ENCODE data around the gene ROBO4. TPM values are rescaled to one million over a fixed set of nuclear protein-coding genes. Genes with fewer than 3 reads are reported as not detected.

Gene ROBO4
- total RNA-seq (10 to 100 TPM; 51.7 to 52.1 TPM), polyA plus RNA-seq (10 to 100 TPM; 27.3 to 32.1 TPM)
- long read RNA-seq, donor 1, partial matches to known transcripts, result 21 of 24 reads
- long read RNA-seq, donor 1, other reads (novel, unspliced or antisense), result 0 of 24 reads
- long read RNA-seq, donor 2, full-length matches to known transcripts, result 4 of 4 reads
- long read RNA-seq, donor 2, partial matches to known transcripts, result 0 of 4 reads
- long read RNA-seq, donor 2, other reads (novel, unspliced or antisense), result 0 of 4 reads
- long read RNA-seq, donor 3, partial matches to known transcripts, result 5 of 6 reads
- long read RNA-seq, donor 3, other reads (novel, unspliced or antisense), result 0 of 6 reads
- long read RNA-seq, donor 4, transcript ROBO4-202 (5 exons, 686 nt), result major isoform, 5 of 11 reads
- long read RNA-seq, donor 4, partial matches to known transcripts, result 5 of 11 reads
- long read RNA-seq, donor 4, other reads (novel, unspliced or antisense), result 0 of 11 reads
- long read RNA-seq, donor 5, partial matches to known transcripts, result 10 of 14 reads
- long read RNA-seq, donor 5, other reads (novel, unspliced or antisense), result 0 of 14 reads

DNA sequence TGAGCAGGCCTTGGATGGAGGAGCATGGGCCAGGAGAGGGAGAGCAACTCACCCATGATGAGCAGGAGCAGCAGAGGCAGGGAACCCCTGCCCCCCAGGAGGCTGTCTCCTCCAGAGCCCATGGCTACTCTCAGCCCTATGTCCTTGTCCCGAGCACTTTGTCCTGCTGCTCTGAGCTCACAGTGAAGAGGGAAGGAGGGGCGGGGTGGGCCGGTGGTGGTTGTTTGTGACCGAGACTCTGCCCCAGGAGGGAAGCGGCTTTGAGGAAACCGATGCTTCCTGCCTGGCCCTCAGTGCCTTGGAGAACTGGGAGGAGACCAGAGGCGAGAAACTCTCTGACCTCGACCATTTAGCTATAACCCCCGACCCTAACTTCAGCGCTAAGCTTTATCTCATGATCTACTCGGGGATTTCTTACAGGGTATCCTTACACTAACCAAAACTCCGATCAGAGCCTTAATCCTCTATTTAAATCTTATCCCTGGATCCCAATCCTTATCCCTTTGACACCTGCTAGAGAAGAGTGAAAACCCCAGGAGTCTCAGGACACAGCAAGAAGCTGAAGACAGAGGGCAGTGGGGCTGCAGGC is at the start of gene ROBO4:
TSS of gene ROBO4 (minus strand) at position 192 of the 589 bp plus-strand sequence. CDS start at position 122, 70 bp downstream.
- ATAC-seq (ENCODE audit: insufficient read depth, low FRiP score), result no peak
- H3K27ac ChIP-seq (ENCODE audit: low read depth in 1 of 2, low read length in 1 of 2), result peak within 1 kb of the TSS; percentile 74 to 85

DNA sequence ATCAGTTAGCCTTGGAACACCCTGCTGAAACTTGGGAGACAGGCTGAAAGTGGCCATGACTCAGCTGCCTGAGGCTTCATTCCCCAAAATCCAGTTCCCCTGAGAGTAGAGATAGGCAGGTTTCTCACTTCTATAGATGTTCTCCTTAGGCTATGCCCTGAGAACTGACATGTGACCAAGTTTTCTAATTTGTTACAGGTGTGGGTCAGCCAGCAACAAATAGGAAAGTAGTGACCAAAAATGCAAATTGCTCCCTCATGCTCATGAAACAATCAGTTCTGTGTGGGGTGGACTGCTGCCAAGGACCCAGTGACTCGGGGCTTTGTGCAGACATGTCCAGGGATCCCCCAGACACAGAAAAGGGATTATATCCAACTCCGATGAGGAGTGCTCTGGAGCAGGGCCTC is 49.1 kb upstream of the ROBO4 start:
- ATAC-seq (ENCODE audit: insufficient read depth, low FRiP score) (no peak), DNase-seq (no peak)
- no peaks in the 10 kb centered on the region for H3K36me3 ChIP-seq (ENCODE audit: control insufficient read depth in 4 of 4, insufficient read depth in 4 of 4, low read length in 4 of 4)
- no peaks in the 10 kb centered on the region for H3K27me3 ChIP-seq (ENCODE audit: control insufficient read depth in 3 of 3, insufficient read depth in 3 of 3, low read length in 2 of 3)
- TF ChIP-seq, protein P1, sequence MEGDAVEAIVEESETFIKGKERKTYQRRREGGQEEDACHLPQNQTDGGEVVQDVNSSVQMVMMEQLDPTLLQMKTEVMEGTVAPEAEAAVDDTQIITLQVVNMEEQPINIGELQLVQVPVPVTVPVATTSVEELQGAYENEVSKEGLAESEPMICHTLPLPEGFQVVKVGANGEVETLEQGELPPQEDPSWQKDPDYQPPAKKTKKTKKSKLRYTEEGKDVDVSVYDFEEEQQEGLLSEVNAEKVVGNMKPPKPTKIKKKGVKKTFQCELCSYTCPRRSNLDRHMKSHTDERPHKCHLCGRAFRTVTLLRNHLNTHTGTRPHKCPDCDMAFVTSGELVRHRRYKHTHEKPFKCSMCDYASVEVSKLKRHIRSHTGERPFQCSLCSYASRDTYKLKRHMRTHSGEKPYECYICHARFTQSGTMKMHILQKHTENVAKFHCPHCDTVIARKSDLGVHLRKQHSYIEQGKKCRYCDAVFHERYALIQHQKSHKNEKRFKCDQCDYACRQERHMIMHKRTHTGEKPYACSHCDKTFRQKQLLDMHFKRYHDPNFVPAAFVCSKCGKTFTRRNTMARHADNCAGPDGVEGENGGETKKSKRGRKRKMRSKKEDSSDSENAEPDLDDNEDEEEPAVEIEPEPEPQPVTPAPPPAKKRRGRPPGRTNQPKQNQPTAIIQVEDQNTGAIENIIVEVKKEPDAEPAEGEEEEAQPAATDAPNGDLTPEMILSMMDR (IDR thresholded peaks at IDR 0.05; ENCODE audit: control extremely low read depth, extremely low read depth), result no peak
- H3K4me1 ChIP-seq (ENCODE audit: control insufficient read depth in 5 of 5, insufficient read depth in 5 of 5, low read length in 5 of 5), result peaks cover 0 to 5% (median 0%) of the 10 kb centered on the region in 5 donors
- no peaks in the 10 kb centered on the region for H3K9me3 ChIP-seq (ENCODE audit: control insufficient read depth in 4 of 4, insufficient read depth in 3 of 4, low read length in 3 of 4)
- H3K27ac ChIP-seq (ENCODE audit: low read depth in 1 of 2, low read length in 1 of 2), result no peak overlapping the region
- H3K9ac ChIP-seq (ENCODE audit: insufficient read depth in 1 of 2, low read length in 2 of 2), result no peak overlapping the region
- WGBS, 2 donors, result 65 to 67% methylated on average over 2 of the region's 2 CpGs
- no peak overlapping the region for H3K4me3 ChIP-seq

More for the DNA sequence above, at the start of gene ROBO4:
- TF ChIP-seq, protein P1 (IDR thresholded peaks at IDR 0.05; ENCODE audit: control extremely low read depth, extremely low read depth), result no peak
- peak in 1 of 3 donors; percentile 55 for DNase-seq
- H3K27me3 ChIP-seq (ENCODE audit: control insufficient read depth in 3 of 3, insufficient read depth in 3 of 3, low read length in 2 of 3), result peaks cover 0 to 5% (median 0%) of the 10 kb centered on the region in 3 donors
- H3K4me1 ChIP-seq (ENCODE audit: control insufficient read depth in 5 of 5, insufficient read depth in 5 of 5, low read length in 5 of 5), result peaks cover 0 to 26% (median 4%) of the 10 kb centered on the region in 5 donors
- WGBS, 2 donors, result 21 to 31% methylated on average over 12 of the region's 12 CpGs
- H3K4me3 ChIP-seq, result peak within 1 kb of the TSS; percentile 51
- H3K9ac ChIP-seq (ENCODE audit: insufficient read depth in 1 of 2, low read length in 2 of 2), result no peak within 1 kb of the TSS
- peaks cover 0 to 3% (median 0%) of the 10 kb centered on the region in 4 donors for H3K36me3 ChIP-seq (ENCODE audit: control insufficient read depth in 4 of 4, insufficient read depth in 4 of 4, low read length in 4 of 4)
- H3K9me3 ChIP-seq (ENCODE audit: control insufficient read depth in 4 of 4, insufficient read depth in 3 of 4, low read length in 3 of 4), result no peaks in the 10 kb centered on the region

DNA sequence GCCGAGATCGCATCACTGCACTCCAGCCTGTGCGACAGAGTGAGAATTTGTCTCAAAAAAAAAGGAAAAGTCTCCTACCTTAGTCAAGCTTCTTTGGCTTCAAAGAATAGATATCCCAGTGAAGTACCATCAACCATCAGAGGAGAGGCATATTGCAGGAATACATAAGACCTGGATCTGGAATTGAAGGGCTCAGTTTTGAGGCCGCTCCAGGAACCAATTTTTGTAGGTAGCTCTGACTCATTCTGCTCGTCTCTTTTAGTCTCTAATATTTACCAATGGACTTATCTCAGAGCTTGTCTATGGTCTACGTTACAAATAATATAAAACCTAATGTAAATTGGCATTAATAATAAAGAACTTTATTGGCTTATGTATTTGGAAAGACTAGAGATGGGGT is 48.2 kb upstream of the ROBO4 start:
- H3K4me1 ChIP-seq (ENCODE audit: control insufficient read depth in 5 of 5, insufficient read depth in 5 of 5, low read length in 5 of 5), result peaks cover 0 to 5% (median 0%) of the 10 kb centered on the region in 5 donors
- 72 to 81% methylated on average over 6 of the region's 6 CpGs for WGBS, 2 donors
- no peak overlapping the region for H3K9ac ChIP-seq (ENCODE audit: insufficient read depth in 1 of 2, low read length in 2 of 2)
- no peak for ATAC-seq (ENCODE audit: insufficient read depth, low FRiP score)
- no peak for DNase-seq
- TF ChIP-seq, protein P1 (IDR thresholded peaks at IDR 0.05; ENCODE audit: control extremely low read depth, extremely low read depth), result no peak
- H3K27me3 ChIP-seq (ENCODE audit: control insufficient read depth in 3 of 3, insufficient read depth in 3 of 3, low read length in 2 of 3), result no peaks in the 10 kb centered on the region
- H3K9me3 ChIP-seq (ENCODE audit: control insufficient read depth in 4 of 4, insufficient read depth in 3 of 4, low read length in 3 of 4), result no peaks in the 10 kb centered on the region
- H3K27ac ChIP-seq (ENCODE audit: low read depth in 1 of 2, low read length in 1 of 2), result no peak overlapping the region
- no peak overlapping the region for H3K4me3 ChIP-seq
- no peaks in the 10 kb centered on the region for H3K36me3 ChIP-seq (ENCODE audit: control insufficient read depth in 4 of 4, insufficient read depth in 4 of 4, low read length in 4 of 4)

All from lung (tissue), 16 donors.